ENCODE results near the gene CLPSL1.

CLPSL1 gene

DNA sequence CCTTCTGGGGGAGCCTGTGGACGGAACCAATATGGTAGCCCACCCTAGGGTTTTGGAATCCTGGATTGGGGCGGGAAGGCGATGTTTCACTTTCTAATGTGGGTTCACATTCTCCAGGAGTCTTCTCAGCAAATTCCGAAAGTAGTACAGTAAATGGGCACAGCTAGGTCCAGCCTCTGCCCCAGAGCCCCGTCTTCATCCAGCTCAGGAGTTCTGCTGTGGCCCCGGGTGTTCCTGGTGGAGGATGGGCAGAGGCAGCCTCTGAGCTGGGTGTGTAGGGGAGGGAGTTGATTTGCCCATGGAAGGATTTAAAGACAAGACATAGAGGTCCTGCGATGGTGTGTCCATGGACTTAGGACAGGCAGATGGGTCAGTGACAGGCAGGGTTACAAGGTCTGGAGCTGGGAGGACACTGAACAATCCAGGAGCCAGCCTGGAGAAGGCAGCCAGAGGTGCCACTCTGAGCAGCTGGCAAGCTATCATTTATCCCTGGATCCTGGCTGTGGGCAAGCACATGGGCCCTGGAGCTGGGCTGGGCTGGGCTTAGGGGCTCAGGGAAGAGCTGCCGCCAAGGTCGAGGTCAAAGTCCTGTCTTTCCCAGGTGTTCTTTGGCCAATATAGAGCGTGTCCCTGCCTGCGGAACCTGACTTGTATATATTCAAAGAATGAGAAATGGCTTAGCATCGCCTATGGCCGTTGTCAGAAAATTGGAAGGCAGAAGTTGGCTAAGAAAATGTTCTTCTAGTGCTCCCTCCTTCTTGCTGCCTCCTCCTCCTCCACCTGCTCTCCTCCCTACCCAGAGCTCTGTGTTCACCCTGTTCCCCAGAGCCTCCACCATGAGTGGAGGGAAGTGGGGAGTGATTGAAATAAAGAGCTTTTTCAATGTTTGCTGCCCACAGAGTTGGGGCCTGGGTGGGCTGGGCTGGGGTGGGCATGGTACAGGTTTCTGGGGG, 6.7 kb downstream of the CLPSL1 start:
- no peak overlapping the region for H3K9ac ChIP-seq (ENCODE audit: low read length)
- peaks cover 12% of the 10 kb centered on the region; the same call in 1 of the 2 replicates for H3K27me3 ChIP-seq (replicated peaks; ENCODE audit: insufficient read depth, low read length)
- no peaks in the 10 kb centered on the region for H3K9me3 ChIP-seq (replicated peaks; ENCODE audit: insufficient read depth, low read length)
- H3K4me1 ChIP-seq (ENCODE audit: low read length) = no peaks in the 10 kb centered on the region
- no peaks in the 10 kb centered on the region for H3F3A ChIP-seq (ENCODE audit: insufficient read depth, low read length)
- no peaks in the 10 kb centered on the region for H3K36me3 ChIP-seq (replicated peaks; ENCODE audit: insufficient read depth, low read length)
- H3K9me2 ChIP-seq (replicated peaks; ENCODE audit: insufficient read depth, low read length) = no peaks in the 10 kb centered on the region
- no peaks in the 10 kb centered on the region for H4K20me1 ChIP-seq (ENCODE audit: insufficient read depth, low read length)
- no peak overlapping the region for H2AFZ ChIP-seq (ENCODE audit: low read length)
- H3K79me2 ChIP-seq (ENCODE audit: low read length) = no peaks in the 10 kb centered on the region
- H3K27ac ChIP-seq (ENCODE audit: low read length) = no peak overlapping the region
- no peak for DNase-seq
- H3K4me3 ChIP-seq (ENCODE audit: low read length) = no peak overlapping the region
- H3K4me2 ChIP-seq (ENCODE audit: low read depth, low read length) = no peak overlapping the region
- TF ChIP-seq, protein P1, sequence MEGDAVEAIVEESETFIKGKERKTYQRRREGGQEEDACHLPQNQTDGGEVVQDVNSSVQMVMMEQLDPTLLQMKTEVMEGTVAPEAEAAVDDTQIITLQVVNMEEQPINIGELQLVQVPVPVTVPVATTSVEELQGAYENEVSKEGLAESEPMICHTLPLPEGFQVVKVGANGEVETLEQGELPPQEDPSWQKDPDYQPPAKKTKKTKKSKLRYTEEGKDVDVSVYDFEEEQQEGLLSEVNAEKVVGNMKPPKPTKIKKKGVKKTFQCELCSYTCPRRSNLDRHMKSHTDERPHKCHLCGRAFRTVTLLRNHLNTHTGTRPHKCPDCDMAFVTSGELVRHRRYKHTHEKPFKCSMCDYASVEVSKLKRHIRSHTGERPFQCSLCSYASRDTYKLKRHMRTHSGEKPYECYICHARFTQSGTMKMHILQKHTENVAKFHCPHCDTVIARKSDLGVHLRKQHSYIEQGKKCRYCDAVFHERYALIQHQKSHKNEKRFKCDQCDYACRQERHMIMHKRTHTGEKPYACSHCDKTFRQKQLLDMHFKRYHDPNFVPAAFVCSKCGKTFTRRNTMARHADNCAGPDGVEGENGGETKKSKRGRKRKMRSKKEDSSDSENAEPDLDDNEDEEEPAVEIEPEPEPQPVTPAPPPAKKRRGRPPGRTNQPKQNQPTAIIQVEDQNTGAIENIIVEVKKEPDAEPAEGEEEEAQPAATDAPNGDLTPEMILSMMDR (IDR thresholded peaks at IDR 0.05; ENCODE audit: low read length) = no peak
- TF ChIP-seq EZH2phosphoT487 (IDR thresholded peaks at IDR 0.05; ENCODE audit: low read length) (no peak), EZH2 (optimal IDR thresholded peaks at IDR 0.05; ENCODE audit: low read depth, low read length) (no peak)

DNA sequence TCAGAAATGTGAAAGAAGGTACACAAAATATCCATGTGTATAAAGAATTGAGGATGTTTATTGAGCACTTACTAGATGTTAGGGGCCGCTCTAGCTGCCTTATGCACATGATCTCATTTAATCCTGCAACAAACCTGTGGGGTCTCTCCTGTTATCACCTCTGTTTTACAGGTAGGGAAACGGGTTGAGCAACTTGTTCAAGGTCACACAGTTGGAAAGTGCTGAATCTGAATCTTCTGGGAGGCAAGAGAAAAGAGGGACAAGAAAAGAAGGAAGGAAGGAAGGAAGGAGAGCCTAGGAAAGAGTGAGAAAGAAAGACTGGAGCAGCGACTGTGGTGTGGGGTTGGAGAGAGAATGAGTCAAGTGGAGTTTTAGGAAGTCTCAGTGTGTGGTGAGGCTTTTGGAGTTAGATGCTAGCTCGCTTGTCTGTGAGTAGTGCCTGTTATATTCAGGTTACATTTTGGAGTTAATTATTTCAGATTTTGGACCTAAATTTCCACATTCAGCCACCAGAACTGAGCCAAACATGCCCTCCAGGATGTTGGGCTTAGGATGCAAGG, 7.7 kb downstream of the CLPSL1 start:
- H2AFZ ChIP-seq (ENCODE audit: low read length) = no peak overlapping the region

DNA sequence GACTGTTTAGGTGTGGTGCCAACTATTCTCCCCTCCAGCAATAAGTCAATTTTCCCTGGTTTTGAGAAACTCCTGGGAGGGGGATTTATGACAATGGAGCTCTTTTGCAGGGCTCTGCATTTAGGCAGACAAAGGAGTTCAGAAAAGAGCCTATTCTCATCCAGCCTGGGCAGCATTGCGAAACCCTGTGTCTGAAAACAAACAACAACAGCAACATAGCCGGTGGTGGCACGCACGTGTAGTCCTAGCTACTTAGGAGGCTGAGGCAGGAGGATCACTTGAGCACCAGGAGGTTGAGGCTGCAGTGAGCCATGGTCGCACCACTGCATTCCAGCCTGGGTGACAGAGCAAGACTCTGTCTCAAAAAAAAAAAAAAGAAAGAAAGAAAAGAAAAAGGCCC, 9.9 kb downstream of the CLPSL1 start:
- Histone ChIP-seq H3K4me3 (ENCODE audit: low read length) (no peak overlapping the region), H4K20me1 (ENCODE audit: insufficient read depth, low read length) (no peaks in the 10 kb centered on the region), H2AFZ (ENCODE audit: low read length) (no peak overlapping the region), H3K27ac (ENCODE audit: low read length) (no peak overlapping the region), H3K36me3 (replicated peaks; ENCODE audit: insufficient read depth, low read length) (no peaks in the 10 kb centered on the region), H3K9ac (ENCODE audit: low read length) (no peak overlapping the region), H3F3A (ENCODE audit: insufficient read depth, low read length) (no peaks in the 10 kb centered on the region), H3K9me2 (replicated peaks; ENCODE audit: insufficient read depth, low read length) (no peaks in the 10 kb centered on the region), H3K4me2 (ENCODE audit: low read depth, low read length) (no peak overlapping the region), H3K79me2 (ENCODE audit: low read length) (no peaks in the 10 kb centered on the region), H3K9me3 (replicated peaks; ENCODE audit: insufficient read depth, low read length) (no peaks in the 10 kb centered on the region), H3K4me1 (ENCODE audit: low read length) (no peaks in the 10 kb centered on the region), H3K27me3 (replicated peaks; ENCODE audit: insufficient read depth, low read length) (peaks cover 12% of the 10 kb centered on the region; the same call in 1 of the 2 replicates)
- no peak for DNase-seq
- TF ChIP-seq EZH2 (optimal IDR thresholded peaks at IDR 0.05; ENCODE audit: low read depth, low read length) (no peak), EZH2phosphoT487 (IDR thresholded peaks at IDR 0.05; ENCODE audit: low read length) (no peak)
- TF ChIP-seq, protein P1 (IDR thresholded peaks at IDR 0.05; ENCODE audit: low read length) = no peak

More for the DNA sequence above, 7.7 kb downstream of the CLPSL1 start:
- Histone ChIP-seq H3K36me3 (replicated peaks; ENCODE audit: insufficient read depth, low read length) (no peaks in the 10 kb centered on the region), H3F3A (ENCODE audit: insufficient read depth, low read length) (no peaks in the 10 kb centered on the region), H3K9me3 (replicated peaks; ENCODE audit: insufficient read depth, low read length) (no peaks in the 10 kb centered on the region), H3K27me3 (replicated peaks; ENCODE audit: insufficient read depth, low read length) (peaks cover 12% of the 10 kb centered on the region; the same call in 1 of the 2 replicates), H3K4me3 (ENCODE audit: low read length) (no peak overlapping the region), H3K9ac (ENCODE audit: low read length) (no peak overlapping the region), H3K9me2 (replicated peaks; ENCODE audit: insufficient read depth, low read length) (no peaks in the 10 kb centered on the region), H3K79me2 (ENCODE audit: low read length) (no peaks in the 10 kb centered on the region), H4K20me1 (ENCODE audit: insufficient read depth, low read length) (no peaks in the 10 kb centered on the region), H3K4me1 (ENCODE audit: low read length) (no peaks in the 10 kb centered on the region), H3K4me2 (ENCODE audit: low read depth, low read length) (no peak overlapping the region), H3K27ac (ENCODE audit: low read length) (no peak overlapping the region)
- DNase-seq = no peak
- TF ChIP-seq EZH2 (optimal IDR thresholded peaks at IDR 0.05; ENCODE audit: low read depth, low read length) = no peak
- no peak for TF ChIP-seq EZH2phosphoT487 (IDR thresholded peaks at IDR 0.05; ENCODE audit: low read length)
